ENCODE results near the gene NRP1.
"Not testable (repeated sequence)": the region's sequence is repeated elsewhere in the genome, so short reads cannot be mapped to it uniquely, and the experiment has no call there.

Gene NRP1

DNA sequence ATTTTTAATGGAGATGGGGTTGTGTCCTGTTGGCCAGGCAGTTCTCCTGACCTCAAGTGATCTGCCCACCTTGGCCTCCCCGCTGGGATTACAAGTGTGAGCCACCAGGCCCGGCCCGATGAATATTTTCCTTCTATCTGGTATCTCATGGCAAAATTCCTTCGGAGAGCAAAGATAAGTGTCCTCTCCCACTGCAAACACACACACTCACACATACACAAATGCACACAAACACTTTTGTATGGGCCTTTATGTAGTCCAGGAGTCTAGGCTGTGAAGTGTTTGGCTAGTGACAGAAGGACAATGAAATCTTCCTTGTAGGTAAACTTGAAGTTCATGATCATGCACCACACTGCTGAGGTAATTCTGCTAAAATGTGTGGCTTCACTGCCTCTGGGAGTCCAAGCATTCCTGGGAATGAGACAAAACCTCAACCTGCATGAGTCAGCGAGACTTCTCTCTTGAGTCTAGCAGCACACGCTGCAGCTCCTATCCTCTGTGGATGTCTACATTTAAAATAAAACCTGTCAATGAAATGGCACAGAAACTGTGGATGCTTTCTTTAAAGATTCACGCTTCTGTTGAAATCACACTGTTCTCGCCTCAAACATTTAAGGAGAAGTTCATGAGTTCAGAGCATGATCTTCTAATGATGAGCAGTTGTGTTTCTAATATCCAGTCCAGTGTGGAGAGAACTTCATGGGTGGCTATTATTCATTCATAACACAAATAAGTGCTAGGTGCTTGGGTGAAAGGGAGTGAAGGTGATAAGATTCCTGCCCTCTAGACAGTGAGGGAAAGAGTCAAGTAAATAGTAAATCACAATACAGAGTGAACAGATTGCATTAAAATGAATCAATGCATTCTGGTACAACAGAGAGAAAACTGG, 96.5 kb downstream of the NRP1 start:
- no peak for DNase-seq (ENCODE audit: low spot score)

DNA sequence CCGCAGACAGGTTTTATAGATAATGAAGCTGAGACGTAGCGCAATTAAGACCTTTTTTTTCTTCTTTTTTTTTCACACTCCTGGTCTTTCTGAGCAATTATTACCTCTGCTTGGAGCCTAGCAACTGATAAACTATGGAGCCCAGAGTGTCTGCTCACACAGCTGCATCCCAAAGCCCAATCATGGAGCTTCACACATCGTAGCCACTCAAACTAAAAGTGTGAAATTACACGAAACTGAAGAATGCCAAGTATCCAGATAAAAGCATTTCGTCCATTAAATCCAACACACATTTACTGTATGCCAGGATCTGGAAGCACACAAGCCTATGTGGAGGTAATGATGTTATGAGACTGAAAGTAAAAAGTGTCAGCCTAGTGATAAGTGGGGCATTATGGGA, 97.6 kb downstream of the NRP1 start:
- DNase-seq (ENCODE audit: low spot score): no peak

DNA sequence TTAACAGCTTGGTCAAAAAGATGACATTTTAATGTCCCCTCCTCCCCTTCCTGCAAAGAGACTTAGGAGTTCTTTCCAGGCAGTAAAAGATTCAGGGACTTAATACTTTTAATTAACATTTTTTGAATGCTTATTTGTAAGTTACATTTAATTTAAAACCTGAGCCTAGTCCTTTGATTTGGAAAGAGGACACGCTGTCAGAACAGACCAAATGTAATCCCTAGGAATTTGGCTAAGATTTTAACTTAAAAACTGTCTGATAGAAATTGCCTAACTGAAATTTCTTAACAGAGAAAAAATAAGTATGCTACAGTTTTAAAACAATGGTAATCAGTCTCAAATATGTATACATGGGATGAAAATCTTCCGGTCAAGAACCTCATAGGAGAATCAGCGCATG, 98.5 kb downstream of the NRP1 start:
- DNase-seq (ENCODE audit: low spot score): no peak

DNA sequence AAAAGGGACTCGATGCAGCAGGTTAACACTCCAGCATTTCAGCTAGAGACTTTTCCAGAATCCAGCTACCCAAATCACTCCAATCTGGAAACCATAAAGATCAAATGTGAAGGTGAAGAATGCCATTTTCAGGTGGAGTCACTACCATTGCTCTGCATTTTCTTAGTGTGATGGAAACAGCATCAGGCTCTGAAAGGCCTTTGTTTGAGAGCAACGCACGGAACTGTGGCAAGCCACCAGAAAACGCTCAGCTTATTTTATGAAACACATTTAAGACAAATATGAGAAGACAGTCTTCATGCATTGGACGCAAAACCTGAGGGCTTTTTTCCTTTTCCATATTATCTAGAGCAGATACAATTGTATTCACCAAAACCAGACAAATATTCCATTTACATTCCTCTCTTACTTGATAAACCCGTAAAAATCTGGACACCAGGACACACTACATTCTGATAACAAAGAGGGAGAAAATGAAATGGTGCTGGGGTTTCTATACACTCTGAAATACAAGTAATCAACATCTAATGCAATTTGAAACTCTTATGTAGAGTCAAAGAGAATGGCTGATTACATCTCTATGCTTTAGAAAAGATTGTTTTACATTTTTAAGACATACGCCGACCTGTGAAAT, 99.1 kb downstream of the NRP1 start:
- no peak for DNase-seq (ENCODE audit: low spot score)

DNA sequence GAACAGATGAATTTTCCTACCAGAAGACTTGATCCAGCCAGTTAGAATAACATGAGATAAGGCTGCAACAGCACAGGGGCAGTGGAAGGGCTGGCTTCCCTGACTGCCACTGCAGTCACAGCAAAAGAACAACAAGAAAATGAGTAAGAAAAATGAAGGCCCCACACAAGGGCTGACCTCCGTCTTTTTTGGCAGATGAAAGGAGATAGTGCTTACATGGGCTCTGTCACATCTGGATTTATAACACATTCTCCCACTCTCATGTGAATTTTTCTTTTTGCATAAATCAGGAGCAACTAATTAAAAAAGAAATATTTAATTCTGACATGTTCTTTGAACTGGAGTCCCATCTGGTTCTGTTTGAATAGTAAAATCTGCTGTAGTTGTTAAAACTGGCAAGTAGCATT, 99.6 kb downstream of the NRP1 start:
- no peak for DNase-seq (ENCODE audit: low spot score)

DNA sequence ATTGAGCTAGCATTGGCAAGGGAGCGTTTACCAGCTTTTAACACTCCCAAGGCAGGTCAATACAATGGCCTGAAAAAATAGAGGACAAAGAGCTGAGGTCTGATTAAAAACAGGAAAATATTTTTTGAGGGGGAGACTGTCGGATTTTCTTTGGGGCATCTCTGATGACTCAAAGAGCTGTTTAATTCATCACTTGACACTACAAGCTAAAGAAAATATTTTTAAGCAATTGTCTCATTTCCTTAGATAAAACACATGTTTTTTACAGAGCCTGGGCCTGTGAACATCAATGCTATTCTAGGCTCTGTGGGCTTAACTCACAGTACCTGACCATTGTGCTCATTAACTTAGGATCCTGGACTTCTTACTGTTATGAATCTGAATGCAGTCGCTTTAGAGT, 100.8 kb downstream of the NRP1 start:
- no peak for DNase-seq (ENCODE audit: low spot score)

DNA sequence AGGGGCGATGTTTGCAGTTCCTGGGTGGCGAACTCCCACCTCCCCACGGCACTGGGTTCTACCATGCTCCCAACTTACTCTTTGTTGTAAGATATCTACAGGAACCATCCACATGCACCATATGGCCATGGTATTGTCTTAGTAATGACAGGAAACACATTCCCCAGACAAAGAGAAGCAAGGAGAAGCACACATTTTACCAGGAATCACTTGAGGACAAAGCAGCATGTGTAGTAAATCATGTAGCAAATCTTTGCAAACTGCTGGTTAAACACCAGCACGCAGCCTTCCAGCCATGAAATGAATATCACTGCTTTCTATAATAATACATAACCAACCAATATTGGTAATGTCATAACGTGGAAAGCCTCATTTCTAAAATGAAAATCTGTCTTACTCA, 101.2 kb downstream of the NRP1 start:
- DNase-seq (ENCODE audit: low spot score): no peak

DNA sequence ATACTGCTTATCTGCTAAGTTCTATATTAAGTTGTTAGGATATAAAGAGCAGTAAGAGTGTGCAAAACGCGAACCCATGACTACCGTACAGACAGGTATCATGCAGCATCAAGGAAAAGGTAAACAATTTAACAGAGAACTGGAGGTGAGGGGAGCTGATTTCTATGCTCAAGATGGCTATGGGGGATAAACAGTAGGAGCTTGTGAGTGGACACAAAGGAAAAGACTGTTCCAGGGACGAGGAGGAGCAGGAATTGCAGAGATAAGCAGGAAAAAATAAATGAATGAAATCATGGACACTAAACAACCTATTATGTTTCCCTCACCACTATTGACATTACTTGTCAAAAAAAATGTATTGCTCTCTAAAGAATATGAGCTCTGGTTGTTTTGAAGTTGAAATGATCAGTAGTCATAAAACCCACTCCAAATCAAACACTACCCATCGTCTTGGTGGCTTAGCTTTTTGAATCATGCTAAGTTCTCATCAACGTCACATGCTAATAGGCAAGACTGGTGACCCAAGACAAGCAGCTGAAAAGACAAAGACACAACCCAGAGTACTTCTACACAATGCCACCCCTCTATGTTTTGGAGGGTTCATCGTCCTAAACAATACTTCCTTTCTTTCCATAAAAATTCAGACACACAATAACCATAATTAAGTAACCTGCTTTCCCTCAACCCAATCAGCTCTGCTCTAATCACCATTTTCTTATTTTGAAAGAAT, 102.7 kb downstream of the NRP1 start:
- DNase-seq (ENCODE audit: low spot score): no peak

DNA sequence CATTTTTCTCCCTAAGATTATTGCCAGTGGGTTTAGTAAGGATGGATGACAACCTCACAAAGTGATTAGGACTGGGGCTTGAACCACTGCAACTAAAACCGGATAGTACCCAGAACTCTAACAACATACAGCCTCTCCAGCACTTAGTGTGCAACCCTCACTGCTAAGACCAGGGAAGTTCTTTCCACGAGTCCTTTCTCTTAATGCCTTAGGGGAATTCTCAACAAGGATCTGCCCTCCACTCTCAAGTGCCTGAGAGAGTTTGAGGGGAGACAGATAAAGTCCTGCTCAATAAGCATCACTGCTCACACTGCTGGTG, 104.6 kb downstream of the NRP1 start:
- DNase-seq (ENCODE audit: low spot score): no peak

DNA sequence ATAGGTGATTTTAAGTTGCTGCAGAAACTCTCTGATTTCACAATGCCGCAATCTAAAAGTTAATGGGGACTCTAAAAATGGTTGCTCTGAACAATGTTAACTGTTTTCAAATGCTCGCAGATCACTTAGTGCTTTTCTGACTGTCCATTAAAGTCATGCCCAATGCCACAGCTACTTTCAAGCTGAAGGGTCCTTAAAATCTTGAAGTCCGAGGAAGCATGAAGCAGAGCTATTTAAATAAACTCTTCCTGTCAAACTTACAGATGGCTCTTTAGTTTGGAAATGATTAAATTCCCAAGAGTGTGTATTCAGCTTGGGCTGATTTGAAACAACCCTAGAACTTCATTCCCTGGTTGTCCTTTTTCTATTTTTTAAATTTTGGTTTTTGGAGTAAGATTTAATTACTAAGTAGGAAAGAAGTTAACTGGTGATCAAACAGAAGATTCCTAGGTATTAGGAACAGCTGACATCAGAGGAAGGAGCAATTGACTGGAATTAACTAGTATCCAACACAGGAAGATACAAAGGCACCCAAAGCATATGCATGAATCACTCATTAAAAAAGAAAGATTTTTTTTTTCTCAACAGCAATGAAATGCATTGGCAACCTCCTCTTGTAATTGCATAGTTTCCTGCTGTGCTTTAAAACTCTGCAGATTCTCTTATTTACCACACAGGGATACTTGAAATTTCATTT, 105.1 kb downstream of the NRP1 start:
- DNase-seq (ENCODE audit: low spot score): no peak

DNA sequence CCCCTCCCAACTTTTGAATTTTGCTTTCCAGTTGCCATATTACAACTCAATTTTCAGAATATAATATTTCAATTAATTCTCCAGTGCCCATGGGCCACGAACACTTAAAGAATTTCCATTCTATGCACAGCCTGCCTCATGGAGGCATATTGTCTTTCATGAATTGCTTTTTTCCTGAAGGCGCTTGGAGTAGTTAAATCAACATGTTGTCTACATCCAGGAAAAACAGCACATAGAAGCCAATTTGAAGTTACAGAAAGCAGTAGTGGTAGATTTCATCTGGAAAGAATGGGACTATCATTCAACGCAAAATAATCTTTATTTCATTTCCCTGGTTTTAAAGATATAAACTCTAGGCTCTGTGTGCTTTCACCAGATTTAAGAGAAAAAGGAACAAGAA, 106.0 kb downstream of the NRP1 start:
- DNase-seq (ENCODE audit: low spot score): no peak

DNA sequence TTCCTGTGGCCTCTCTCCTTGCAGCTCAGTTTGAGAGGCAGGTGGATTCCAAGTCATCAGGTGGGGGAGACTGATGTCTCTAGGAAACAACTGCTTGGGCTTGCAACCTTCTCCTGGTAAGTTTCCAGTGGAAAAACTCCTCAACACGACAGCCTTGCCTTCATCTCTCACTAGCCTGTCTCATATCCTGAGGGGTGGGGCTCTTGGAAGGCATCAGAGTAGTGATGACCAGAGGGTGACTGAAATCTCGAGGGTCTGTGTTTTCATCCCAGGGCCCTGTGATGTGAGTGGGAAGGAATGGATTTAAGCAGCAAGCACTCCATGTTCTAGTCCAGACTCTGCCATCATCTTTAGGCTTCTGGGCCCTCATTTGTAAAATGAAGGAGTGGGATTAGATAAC, 107.0 kb downstream of the NRP1 start:
- DNase-seq (ENCODE audit: low spot score): no peak

DNA sequence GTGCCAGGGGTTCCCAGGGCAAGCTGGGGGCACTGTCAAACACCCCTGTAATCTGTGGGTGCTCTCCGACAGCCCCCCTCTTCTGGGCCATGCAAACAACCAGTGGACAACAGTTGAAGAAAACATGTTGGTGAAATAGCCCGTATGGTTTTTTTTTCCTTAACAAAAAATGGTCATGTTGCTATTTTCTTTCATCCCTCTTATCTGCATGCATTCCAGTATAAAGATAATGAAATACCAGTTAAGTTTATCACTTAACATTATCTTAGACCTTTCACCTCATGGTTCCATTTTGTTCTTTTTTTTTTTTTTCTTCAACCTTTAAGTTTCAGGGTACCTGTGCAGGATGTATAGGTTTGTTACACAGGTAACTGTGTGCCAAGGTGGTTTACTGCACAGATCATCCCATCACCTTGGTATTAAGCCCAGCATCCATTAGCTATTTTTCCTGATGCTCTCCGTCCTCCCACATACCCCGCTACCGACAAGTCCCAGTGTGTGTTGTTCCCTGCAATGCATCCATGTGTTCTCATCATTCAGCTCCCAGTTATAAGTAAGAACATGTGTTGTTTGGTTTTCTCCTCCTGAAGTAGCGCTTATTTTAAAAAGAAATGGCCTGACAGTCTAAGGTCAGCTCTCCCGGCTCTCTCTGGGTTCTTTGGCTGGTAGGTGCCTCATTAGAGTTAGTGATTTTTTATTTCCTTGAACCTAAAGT, 110.1 kb downstream of the NRP1 start:
- DNase-seq (ENCODE audit: low spot score): no peak

DNA sequence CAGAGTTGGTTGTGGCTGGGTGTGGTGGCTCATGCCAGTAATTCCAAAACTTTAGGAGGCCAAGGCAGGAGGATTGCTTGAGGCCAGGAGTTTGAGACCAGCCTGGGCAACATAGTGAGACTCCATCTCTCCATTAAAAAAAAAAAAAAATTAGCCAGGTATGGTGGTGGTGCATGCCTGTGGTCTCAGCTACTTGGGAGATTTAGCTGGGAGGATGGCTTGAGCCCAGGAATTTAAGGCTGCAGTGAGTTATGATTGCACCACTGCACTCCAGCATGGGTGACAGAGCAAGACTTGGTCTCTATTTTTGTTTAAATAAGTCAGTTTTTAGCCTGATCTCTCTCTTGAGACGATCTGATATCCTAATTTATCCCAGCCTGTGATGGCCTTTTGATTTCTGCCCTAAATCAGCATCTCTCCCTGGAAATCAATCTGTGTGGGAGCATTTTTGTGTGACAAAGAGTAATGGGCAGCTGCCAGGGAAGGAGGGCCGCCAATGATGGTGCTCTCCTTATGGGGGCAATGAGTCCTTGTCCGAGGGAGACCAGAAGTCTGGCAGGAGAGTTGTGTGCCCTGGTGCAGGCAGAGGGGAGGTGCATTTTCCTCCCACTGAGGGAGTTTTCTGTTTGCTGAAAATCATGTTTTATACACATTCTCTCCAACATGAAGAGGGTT, 111.0 kb downstream of the NRP1 start:
- DNase-seq (ENCODE audit: low spot score): no peak

DNA sequence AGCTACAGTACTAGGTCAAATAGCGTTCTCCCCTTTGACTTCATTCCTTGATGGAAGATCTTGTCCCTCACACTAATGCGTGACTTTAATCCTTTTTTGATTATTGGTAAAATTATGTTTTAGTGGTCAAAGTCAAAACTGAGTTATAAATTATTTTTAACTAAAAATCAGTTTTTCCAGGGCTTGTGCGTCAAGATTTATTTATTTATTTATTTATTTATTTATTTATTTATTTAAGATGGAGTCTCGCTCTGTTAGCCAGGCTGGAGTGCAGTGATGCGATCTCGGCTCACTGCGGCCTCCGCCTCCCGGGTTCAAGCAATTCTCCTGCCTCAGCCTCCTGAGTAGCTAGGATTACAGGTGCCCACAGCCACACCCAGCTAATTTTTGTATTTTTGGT, 112.2 kb downstream of the NRP1 start:
- DNase-seq (ENCODE audit: low spot score): not testable (repeated sequence)

DNA sequence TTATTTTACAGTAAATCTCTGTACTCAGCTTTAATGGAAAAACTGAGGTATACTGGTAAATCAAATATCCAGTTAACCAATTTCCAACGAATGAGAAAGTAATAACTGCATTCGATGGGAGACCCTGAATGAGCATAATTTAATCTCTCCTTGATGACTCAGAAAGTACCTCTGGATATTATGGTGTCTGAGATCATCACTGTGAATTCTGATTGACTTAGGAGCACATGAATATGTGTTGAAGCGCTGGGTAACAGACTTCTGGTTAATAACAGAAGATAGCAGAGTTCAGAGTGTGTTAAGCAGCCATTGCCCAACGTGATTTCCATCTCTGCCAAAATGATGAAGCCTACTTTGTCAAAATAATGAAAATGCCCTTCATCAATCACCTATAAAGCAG, 116.6 kb downstream of the NRP1 start:
- no peak for DNase-seq (ENCODE audit: low spot score)

DNA sequence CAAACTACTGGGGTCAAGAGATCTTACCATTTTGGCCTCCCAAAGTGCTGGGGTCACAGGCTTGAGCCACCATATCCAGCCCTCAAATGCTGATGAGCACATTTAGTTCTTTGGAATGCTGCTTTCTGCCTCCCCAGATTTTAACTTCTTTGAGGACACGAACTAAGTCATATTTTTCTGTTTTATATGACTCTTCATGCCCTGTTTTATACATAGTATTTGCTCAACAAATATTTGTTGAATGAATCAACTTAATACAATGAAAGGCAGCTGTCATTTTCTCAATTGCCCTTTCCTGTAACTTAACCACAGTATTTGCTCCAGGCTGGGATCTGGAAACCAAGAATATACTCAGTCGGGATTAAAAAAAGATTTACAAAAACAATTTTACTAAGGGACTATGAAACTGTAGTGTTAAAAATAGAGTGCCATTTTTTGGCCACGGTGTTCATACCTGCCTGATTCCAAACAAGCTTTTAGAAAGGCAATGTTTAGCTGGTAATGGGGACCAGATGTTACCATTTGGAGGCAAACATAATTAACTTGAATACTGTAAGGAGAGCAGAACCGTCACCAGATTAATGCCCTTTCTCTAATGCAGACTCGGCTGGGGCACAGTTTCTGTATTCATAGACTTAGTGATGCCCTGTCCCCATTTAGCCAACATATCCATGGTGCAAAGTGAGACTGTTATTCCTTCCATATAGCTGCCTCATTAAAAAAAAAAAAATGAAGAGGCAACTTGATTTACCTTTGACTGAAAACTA, 117.6 kb downstream of the NRP1 start:
- DNase-seq (ENCODE audit: low spot score): no peak

DNA sequence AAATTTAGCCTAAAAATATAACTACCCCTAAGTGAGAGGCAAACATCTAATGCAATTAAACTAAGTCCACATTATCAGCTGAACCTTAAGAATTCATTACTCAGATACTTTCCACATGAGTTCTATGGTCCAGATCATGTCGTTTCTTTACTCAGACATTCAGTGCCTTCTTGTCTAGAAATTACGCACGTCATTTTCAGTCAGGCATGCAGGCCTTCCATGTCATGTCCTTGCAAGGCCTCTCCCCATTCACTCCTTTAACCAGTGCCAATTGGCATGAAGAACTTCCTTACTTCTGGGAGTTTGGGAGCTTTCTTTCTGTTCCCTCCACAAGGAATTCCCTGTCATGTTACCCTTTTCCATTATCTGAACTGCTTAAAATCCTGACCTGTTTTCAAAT, 118.8 kb downstream of the NRP1 start:
- no peak for DNase-seq (ENCODE audit: low spot score)

DNA sequence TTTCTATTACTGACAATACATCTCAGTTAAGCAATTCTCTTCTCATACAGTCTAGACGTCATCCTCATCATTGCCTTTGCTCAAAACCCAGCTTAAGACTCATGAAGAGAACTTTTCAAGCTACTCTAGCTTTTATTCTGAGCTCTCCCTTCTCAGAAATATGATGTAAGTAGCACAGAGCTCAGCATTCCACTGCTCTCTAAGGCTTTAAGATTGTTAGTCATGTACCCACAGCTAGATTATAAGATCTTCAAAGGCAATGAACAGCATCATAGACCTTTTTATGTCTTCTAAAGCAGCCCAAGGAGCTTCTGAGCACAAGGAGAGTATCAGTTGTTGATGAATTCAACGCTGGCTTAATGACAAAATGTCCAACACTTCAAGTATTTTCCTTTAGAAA, 119.3 kb downstream of the NRP1 start:
- DNase-seq (ENCODE audit: low spot score): no peak

DNA sequence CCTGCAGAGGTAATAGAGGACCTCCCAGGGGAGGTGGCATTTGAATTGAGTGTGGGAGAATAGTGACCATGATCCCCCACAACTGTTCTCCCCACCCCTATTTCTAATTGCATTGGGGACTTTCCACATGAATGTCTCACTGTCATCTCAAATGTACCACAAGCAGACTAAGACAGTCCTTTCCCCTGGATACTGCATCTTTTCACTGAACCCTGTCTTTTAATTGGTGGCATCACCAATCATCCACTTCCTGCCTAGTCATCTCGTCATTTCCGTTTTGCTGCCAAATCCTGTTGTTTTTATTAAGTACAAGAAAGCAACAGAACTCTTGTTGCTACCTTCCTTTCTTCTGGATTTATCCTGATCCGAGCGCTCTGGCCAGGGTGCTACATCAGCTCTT, 120.3 kb downstream of the NRP1 start:
- DNase-seq (ENCODE audit: low spot score): no peak

Data from germinal center (tissue), 1 donor.